ENCODE data around the gene KMT2D. TPM values are rescaled to one million over a fixed set of nuclear protein-coding genes. Genes with fewer than 3 reads are reported as not detected.
A peak's percentile ranks its signal among the peaks of the same experiment; 100 is the strongest.

KMT2D gene
- total RNA-seq, 1 donor from 2014 or later = 38.1 TPM

DNA sequence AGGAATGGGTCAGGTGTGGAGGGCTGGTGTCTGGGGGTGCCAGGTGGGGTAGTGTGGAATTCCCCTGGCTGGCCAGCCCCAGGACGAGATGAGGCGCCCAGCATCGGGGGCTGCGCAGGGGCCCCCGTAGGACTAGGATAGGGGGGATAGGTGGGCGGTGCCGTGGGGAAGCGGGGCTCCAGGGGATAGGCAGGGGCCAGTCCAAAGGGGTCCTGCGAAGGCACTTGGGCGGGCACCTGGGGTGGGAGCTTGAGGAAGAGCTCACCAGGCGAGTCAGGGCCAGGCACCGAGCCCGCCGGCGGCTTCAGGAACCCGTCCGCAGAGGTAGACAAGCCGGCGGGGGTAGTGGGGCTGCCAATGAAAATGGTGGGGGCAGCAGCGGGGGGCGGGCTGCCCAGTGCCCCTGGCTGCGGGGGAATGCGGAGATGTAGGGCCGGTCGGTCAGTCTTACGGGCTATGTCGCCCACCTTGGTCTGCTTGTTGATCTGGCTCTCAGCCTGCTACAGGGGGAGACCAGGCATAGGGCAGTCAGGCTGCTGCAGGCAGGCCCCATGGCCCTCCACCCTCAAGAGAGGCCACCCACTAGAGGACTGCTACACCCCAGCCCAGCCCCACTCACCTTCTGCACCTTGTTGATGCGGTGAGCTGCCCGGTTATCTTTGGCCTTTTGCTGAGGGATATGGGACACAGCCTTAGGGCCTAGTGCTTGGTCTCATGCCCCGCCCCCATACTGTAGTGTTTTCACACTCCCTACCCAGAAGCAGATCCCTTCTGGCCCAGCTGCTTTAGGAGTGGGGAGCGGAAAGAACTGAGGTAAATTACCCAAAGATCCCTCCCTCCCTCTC, 19.3 kb downstream of the KMT2D start:
- DNase-seq (peak; percentile 34), ATAC-seq (ENCODE audit: poor library complexity) (no peak)
- intact Hi-C loops (cut with DNase I) = no loop called here

DNA sequence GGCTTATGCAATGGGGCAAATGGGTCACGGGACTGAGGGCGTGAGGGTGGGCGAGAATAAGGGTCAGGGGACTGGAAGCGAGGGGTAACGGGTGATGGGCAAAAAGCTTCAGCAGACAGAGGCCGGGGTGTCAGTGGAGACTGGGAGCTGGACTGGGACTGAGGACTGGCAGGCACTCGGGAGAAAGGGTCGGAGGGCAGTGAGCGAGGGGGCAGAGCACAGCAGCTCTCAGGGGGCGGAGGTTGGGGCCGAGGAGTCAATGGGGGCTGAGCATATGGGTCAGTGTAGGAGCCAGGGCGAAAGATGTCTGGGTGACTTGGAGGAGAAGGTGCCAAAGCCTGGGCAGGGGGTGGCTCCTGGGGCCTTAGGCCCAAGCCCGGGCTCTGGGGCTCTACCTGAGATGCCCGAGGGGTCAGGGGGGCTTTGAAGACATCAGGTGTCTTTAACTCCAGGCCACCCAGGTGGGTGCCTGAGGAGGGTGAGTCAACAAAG, 20.2 kb downstream of the KMT2D start:
- no peak for ATAC-seq (ENCODE audit: poor library complexity)
- intact Hi-C loops (cut with DNase I) = no loop called here
- peak; percentile 34 for DNase-seq

DNA sequence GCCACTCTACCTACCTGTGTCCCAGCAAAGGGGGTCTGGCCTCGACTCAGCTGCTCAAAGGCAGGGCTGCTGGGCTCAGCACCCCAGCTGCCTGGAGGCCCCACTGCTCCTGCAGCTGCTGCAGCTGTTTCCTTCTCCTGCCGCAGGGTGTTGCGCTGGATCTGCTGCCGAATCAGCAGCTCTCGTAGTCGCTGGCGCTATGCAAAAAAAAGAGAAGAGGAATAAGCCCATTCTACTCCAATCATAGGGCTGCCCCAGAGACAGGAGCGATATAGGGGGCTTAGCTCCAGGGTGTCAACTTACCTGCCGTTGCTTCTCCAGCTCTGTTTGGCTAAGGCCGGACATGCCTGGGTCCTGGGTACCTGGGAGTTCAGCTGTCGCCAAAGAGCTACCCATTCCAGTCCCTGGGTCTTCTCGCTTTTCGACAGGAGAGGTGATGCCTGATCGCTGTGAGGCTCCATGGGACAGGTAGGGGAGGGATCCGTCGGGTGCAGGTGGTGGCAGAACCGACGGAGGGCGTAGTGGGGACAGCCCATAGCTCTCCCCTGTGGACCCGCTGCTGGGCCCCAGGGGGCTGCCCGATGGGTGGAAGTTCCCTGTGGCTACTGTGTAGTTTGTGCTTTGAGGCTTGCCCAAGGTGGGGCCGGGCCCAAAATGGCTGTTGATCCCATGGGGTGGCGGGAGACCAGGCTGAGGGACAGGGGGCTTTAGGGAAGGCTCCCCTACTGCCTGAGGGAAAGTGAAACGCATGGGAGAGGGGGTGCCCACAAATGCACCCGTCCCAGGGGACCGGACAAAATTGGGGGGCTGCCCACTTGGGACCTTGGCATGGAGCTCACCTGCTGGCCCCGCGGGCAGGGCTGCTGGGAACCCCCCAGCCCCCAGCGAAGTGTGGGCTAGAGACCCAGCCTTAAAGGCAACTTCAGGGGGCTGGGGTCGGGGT, 20.9 kb downstream of the KMT2D start:
- intact Hi-C loops (cut with DNase I) = no loop called here
- DNase-seq (peak; percentile 24), ATAC-seq (ENCODE audit: poor library complexity) (no peak)

DNA sequence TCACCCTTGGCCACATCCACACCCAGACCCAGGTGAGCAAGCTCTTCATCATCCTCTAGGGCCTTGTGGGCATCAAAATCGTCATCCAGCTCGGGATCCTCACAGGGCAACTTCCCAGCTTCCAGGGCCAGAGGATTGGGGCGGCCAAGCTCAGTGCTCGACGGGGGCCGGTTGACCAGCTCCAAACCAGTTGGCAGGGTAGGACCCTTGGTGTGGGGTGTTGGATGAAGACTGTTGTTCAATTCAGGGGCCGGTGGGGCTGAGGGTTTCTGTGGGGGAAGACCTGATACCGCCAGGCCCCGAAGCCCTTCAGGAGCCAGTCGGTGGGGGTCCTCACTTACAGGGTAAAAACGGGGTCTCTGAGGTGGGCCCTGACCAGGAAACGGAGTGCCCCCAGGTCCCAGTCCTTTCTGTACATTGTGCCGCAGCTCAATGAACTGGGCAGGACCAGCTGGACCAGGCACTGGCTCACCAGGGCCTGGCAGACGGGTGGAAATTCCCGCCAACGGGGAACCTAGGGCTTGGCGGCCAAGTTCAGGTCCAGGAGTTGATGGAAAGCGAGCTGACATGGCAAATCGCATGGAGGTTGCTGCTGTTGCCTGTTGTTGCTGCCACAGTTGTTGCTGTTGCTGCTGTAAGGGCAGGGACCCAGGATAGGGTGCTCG, 22.2 kb downstream of the KMT2D start:
- intact Hi-C loops (cut with DNase I) = no loop called here
- ATAC-seq (ENCODE audit: poor library complexity) (no peak), DNase-seq (peak; percentile 39)

DNA sequence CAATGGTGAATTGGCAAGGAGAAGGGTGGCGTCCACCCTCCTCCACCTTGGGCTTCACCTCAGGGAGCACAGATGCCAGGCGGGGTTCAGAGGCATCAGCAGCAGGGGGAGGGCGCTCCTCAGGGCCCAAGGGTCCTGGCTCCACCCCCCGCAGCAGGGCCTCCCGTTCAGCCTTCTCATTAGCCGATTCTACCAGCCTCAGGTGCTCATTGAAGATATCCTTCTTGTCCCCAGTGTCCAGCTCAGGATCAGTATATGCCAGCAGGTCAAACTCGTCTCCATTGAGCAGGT, 22.7 kb downstream of the KMT2D start:
- intact Hi-C loops (cut with DNase I) = no loop called here
- ATAC-seq (ENCODE audit: poor library complexity) (no peak), DNase-seq (no peak)

DNA sequence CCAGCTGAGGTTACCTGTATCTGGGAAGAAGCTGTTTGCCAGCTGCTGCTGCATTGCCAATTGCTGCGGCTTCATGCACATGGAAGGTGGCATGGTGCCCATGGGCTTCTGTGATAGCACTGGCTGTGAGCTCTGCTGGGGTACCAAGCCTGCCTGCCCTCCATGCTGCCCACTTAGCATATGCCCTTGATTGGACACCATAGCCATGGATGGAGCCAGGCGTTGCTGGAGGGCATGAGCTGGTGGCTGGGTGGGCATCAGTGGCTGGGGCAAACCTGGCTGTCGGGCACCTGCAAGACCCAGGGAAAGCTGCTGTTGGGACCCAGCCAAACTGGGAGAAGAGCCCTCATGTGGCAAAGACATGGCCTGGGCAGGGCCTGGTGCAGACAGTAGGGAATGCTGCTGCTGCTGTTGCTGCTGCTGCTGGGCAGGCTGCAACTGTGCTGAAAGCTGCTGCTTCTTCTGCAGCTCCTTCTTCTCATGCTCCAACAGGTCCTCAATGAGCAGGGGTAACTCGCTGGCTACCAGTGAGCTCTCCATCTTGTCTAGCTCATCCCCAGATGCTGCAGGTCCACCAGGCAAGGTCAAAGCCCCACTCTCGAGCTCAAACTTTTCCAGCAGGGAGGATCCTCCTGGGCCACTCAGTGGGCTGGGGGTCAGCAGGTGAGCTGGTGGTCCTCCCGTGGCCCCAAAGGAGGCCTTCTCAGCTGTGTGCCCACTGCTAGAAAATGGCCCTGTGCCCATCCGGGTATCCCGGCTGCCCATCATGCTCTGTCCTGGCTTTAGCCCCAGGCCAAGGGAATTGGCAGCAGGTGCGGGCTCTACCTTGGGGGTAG, 23.3 kb downstream of the KMT2D start:
- ATAC-seq (ENCODE audit: poor library complexity) (peak; percentile 42), DNase-seq (peak; percentile 52)
- intact Hi-C loops (cut with DNase I) = no loop called here

DNA sequence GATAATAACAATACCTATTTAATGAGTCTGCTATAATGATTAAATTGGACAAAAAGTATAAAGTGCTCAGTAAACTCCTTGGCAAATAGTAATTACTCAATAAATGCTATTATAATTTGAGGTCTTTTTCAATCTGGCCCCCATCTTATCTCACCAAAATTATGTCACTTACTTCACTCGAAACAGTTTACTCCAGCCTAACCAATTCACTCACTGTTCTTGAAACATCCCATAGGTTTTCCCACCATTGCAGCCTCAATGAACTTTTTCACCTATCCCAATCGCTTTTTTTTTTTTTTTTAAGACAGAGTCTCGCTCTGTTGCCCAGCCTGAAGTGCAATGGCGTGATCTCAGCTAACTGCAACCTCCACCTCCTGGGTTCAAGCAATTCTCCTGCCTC, 24.6 kb downstream of the KMT2D start:
- DNase-seq (no peak), ATAC-seq (ENCODE audit: poor library complexity) (no peak)
- intact Hi-C loops (cut with DNase I) = no loop called here

DNA sequence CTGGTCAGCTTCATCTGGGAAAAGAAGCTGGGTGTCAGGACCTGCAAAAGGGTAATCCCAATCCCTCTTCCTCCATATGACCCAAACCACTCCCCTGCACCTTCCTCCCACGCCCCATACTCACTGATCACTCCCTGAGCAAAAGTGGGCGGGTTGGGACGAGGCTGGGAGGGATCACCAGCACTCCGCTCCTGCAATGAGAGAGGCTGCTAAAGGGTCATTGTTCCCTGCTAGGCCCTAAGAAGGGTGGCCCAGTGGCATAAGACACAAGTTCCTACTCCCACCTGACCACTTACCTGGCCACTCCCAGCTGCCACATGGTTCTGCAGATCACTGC, 26.3 kb downstream of the KMT2D start:
- intact Hi-C loops (cut with DNase I) = no loop called here
- DNase-seq (peak; percentile 14), ATAC-seq (ENCODE audit: poor library complexity) (no peak)

DNA sequence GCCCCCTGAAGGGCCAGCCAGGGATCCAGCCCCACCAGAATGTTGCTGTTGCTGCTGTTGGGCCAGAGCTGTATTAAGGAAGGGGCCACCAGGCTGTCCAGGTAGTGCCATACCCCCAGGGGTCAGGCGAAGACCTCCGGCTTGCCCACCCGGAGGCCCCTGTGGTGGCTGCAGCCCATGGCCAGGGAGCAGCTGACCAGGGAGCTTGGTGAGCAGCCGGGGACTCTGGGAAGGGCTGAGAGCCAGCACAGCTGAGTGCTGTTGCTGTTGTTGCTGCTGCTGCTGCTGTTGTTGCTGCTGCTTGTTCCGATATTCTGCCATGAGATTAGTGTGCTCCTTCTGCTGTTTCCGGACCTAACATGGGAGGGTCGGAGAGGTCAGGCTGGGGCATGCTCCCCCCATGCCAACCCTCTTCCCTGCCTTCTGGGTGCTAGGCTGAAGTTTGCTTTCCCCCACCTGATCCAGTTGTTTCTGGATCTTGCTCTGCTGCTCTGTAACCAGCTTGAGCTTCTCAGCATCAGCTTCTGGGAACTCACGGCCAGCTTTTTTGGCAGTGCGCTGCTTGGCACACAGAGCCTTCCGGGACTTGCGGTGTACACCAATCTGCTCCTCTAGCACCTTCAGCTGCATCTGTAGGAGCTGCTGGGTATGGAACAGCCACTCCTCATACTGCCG, 26.8 kb downstream of the KMT2D start:
- intact Hi-C loops (cut with DNase I) = no loop called here
- DNase-seq = peak; percentile 43
- peak; percentile 18 for ATAC-seq (ENCODE audit: poor library complexity)

DNA sequence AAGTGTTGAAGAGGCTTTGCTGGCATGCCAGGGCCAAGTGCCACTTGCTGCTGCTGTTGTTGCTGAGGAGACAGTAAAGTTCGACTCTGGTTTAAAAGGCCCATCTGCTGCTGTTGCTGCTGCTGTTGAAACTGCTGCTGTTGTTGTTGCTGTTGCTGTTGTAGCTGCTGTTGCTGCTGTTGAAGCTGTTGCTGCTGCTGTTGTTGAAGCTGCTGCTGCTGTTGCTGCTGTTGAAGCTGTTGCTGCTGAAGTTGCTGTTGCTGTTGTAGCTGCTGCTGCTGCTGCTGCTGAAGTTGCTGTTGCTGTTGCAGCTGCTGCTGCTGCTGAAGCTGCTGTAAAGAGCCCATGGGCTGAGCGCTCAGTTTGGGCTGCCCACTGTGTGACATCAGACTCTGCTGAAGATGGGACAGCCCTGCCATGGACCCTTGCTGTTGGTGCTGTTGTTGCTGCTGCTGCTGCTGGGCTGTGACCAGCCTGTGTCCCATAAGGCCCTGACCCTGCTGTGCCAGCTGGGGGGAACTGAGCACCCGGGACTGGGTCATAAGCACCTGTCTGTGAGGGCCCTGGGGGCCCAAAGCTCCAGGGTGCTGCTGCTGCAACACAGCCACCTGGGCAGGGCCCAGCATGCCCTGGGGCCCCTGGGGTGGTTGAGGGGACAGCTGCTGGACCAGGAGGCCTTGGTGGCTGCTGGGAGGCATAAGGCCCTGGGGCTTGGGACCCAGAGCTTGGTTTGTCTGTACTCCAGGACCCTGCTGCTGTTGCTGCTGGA, 27.7 kb downstream of the KMT2D start:
- ATAC-seq (ENCODE audit: poor library complexity) (no peak), DNase-seq (no peak)
- intact Hi-C loops (cut with DNase I) = no loop called here

DNA sequence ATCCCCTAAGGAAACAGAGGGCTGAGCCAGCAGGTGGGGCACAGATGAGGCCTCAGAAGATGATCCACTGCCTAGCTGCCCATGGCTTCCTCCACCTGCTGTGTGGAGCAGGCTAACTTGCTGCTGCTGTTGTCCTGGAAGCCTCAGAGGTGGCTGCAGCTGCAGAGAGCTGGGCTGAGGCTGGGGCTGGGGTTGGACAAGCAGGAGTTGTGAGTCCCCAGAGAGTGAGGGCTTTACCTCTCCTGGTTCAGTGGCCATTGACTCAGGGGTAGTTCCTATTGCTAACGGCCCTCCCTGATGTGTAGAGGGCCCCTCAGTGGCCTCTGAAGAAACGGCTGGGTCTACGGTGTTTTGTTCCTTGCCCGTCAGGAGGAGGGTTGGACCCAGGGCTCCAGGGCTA, 28.3 kb downstream of the KMT2D start:
- intact Hi-C loops (cut with DNase I) = no loop called here

DNA sequence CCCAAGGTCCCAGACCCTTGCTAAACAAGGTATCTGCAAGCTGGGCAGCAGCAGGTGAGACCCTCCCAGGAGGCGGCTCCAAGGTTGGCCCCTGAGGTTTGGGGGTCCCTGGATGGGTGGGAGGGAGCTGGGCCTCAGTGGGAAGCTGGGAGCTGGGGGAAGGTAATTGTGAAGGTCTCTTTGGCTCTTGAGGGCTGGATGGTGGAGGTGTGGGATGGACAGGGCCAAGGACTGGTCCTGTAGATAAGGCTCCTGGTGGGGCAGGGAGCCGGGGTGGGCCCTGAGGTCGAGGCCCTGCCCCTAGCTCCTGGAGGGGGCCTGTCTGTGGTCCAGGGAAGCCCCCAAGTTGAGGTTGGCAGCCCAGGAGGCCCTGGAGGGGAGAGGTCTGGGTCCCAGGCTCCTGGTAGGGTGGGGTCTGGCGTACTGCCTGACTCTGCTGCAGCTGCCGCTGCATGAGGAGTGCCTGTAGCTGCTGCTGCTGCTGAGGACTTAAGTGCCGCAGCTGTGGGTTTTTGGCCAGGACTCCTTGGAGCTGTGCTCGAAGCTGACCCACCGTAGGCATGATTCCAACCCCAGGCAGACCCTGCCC, 28.9 kb downstream of the KMT2D start:
- no peak for ATAC-seq (ENCODE audit: poor library complexity)
- intact Hi-C loops (cut with DNase I) = no loop called here
- DNase-seq = no peak

More for the DNA sequence above, 28.3 kb downstream of the KMT2D start:
- ATAC-seq (ENCODE audit: poor library complexity) (no peak), DNase-seq (no peak)

DNA sequence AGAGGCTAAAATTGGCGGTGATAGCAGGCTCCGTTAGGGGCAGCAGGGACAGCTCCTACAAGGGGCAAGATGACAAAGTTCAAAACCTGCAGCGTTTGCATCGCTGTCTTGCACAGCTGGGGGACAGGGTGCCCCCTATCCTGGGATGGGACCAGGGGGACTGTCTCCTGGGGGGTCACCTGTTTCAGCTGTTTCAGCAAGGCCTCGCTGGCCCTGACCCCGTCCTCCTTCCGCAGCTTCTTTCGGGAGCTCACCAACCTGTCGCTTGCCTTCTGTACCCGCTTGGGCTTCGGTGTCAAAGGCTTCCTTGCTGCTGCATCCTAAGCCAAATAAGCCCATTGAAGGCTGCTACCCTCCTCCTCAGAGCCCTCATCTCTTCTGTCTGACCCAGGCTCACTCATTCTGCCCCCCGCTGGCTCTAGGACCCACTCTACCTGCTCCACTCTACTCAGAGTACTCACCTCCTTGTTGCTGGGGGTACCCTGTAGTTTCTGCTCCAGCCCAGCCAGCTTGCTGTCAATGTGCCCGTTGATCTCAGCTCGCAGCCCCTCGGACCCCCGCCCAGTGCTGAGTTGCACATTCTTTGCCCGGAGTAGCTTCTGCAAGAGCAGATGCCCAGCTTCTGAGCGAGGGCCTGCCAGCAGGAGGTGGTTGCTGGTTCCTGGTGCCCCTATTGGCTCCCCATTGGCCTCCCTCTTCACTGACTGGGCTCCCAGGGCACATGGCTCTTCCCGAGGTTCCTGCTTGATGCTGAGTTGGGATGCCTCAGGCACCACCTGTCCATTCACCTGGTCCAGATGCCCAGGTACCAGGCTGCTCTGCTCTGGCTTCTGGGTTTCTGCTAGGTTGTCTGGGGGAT, 29.7 kb downstream of the KMT2D start:
- DNase-seq (no peak), ATAC-seq (ENCODE audit: poor library complexity) (no peak)
- intact Hi-C loops (cut with DNase I) = no loop called here

DNA sequence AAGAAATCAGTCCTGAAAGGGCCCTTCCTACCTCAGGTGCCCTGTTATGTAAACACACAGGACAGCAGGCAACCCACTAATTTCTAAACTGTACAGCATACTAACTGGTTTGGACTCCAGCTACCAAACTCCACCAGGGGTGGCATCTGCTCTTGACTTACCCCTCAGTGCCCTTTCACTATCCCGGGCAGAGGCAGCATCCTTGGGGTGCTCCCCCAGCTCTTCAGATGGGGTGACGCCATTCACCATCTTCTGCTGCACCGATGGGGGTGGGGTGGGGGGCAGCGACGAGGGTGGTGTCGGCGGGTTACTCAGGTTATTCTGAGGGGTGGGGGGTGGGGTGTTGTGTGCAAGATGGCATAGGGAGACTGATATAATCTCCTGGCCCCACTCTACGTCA, 30.5 kb downstream of the KMT2D start:
- DNase-seq (no peak), ATAC-seq (ENCODE audit: poor library complexity) (no peak)
- intact Hi-C loops (cut with DNase I) = no loop called here

DNA sequence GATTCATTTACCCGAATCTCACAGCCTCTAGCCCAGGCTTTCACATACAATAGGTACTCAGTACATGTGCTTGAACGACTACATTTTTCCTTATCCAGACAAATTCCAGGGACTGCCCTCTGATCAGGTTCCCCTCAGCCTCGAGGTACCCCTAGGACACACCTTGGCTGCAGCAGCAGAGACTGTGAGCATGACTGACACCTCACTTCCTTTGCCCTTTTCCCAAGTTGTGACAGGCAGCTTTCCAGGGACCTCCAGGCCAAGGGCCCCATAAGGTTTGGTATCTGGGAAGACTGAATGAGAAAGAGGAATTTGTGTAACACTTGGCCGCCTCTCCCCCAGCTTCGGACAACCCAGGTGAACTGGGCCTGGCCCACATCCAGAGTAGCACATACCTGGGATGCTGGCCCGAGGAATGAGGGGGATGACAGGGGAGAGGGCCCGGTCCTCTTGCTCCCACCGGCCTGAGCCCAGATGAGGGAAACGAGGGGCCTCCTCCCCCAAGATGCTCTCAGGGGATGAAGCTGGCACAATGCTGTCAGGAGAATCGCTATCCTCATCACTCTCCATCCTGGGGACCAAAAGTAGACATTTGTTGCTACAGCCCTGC, 31.8 kb downstream of the KMT2D start:
- DNase-seq (no peak), ATAC-seq (ENCODE audit: poor library complexity) (no peak)
- intact Hi-C loops (cut with DNase I) = no loop called here

Data from Right ventricle myocardium superior (tissue), 1 donor.